Activated CD8-positive, alpha-beta T cell treated with anti-CD3 and anti-CD28 coated beads for 36 hours (primary cell): ENCODE data around the gene CDH13. TPM values are rescaled to one million over a fixed set of nuclear protein-coding genes. Genes with fewer than 3 reads are reported as not detected.

Source experiments
- ATAC-seq: fragments of 200-7000 bp; cut with Tn5 transposase; one replicate; pipeline ENCODE4 v1.10.0; 2021; ENCODE audit warnings: mild to moderate bottlenecking, moderate library complexity
- CTCF ChIA-PET: fragments of 350-600 bp; sonication (Branson Sonifier 250); formaldehyde crosslinking; loops from one replicate; lab custom pipeline; 2021; ENCODE audit warnings: antibody characterized with exemption; lab: Charles Lee
- POLR2A ChIA-PET: fragments of 350-600 bp; sonication (Branson Sonifier 250); formaldehyde crosslinking; loops from one replicate; lab custom pipeline; 2021; ENCODE audit warnings: antibody characterized with exemption; lab: Charles Lee
- DNase-seq: peaks from one replicate; pipeline ENCODE4 v3.0.0-alpha.2; 2020
- H3K27ac Mint-ChIP-seq: one replicate; pipeline ENCODE4 v1.8.0; 2021; ENCODE audit warnings: mild to moderate bottlenecking, mixed read lengths
- H3K27me3 Mint-ChIP-seq: one replicate; pipeline ENCODE4 v1.8.0; 2021; ENCODE audit warnings: mixed read lengths
- H3K36me3 Mint-ChIP-seq: one replicate; pipeline ENCODE4 v1.8.0; 2021; ENCODE audit warnings: low read depth, mixed read lengths
- H3K4me1 Mint-ChIP-seq: one replicate; pipeline ENCODE4 v1.8.0; 2021; ENCODE audit warnings: low read depth, mixed read lengths
- H3K4me3 Mint-ChIP-seq: one replicate; pipeline ENCODE4 v1.8.0; 2021; ENCODE audit warnings: mild to moderate bottlenecking, moderate library complexity, mixed read lengths
- H3K9me3 Mint-ChIP-seq: one replicate; pipeline ENCODE4 v1.8.0; 2021; ENCODE audit warnings: mixed read lengths
- intact Hi-C: fragments of 100-400 bp; cut with micrococcal nuclease; formaldehyde crosslinking; loops from one replicate; pipeline ENCODE4 v1.10.0; 2022
- total RNA-seq, 2 experiments: library from RNA; stranded (reverse); gene quantifications; one replicate each; pipeline ENCODE4 v1.2.3, GENCODE V29; 2021
- TF ChIP-seq, protein P1 (sequence below): fragments of 200-600 bp; IDR thresholded peaks from one replicate; pipeline ENCODE4 v1.8.0; 2022; ENCODE audit warnings: antibody characterized with exemption, mild to moderate bottlenecking

CDH13 gene
- total RNA-seq, 2 experiments from 2014 or later, result not detected

DNA sequence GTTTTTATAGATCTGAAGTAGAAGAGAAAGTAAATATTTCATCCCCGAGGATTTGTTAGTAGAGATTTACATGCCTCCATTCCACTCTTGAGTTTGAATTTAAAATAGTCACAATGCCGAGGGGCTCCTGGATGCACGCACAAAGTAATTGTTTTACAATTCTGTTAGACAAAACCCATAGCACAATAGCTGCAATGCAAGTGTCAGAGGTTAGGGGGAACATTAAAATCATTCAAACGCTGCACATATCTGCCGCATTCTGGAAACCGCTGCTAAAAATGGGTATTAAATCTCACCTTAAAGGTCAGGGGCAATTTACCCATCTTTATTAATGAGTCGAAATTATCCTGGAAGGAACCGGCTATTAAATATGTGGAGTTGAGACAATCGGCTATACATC is 652.5 kb downstream of the CDH13 start:
- intact Hi-C loops, result no loop called here
- POLR2A ChIA-PET, result no interaction called here
- no peak for ATAC-seq

DNA sequence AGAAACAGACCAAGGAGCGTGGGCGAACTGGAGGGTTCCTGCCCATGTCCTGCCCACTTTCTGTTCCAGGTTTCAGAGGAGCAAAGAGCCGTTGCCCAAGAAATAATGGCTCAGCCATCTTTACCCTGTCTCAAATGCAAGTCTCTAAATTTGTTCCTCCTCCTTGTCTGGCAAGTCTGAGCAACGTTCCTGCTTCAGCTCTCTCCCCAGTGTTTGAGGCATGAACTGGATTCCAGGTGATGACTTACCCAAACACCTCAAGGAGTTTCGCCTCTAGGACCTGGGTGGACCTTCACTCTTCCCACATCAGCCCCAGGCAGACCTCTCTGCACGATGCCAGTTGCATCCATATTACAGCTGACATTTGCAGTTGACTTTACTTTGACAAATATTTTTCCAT is 659.2 kb downstream of the CDH13 start:
- CTCF ChIA-PET, result no interaction called here
- DNase-seq, result no peak
- Mint-ChIP-seq H3K36me3 (no peaks in the 10 kb centered on the region), H3K4me3 (no peak overlapping the region), H3K4me1 (no peaks in the 10 kb centered on the region), H3K27ac (no peak overlapping the region), H3K27me3 (peaks cover 2% of the 10 kb centered on the region), H3K9me3 (no peaks in the 10 kb centered on the region)
- intact Hi-C loops, result no loop called here
- ATAC-seq, result no peak
- POLR2A ChIA-PET, result interaction anchor here (0.6 kb wide), 1 partner anchor 11 kb away, joined by 3 read pairs; no protein-coding TSS in a partner anchor
- TF ChIP-seq, protein P1, sequence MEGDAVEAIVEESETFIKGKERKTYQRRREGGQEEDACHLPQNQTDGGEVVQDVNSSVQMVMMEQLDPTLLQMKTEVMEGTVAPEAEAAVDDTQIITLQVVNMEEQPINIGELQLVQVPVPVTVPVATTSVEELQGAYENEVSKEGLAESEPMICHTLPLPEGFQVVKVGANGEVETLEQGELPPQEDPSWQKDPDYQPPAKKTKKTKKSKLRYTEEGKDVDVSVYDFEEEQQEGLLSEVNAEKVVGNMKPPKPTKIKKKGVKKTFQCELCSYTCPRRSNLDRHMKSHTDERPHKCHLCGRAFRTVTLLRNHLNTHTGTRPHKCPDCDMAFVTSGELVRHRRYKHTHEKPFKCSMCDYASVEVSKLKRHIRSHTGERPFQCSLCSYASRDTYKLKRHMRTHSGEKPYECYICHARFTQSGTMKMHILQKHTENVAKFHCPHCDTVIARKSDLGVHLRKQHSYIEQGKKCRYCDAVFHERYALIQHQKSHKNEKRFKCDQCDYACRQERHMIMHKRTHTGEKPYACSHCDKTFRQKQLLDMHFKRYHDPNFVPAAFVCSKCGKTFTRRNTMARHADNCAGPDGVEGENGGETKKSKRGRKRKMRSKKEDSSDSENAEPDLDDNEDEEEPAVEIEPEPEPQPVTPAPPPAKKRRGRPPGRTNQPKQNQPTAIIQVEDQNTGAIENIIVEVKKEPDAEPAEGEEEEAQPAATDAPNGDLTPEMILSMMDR, result no peak

More for the DNA sequence above, 652.5 kb downstream of the CDH13 start:
- Mint-ChIP-seq H3K36me3 (no peaks in the 10 kb centered on the region), H3K27me3 (peaks cover 2% of the 10 kb centered on the region), H3K9me3 (no peaks in the 10 kb centered on the region), H3K27ac (no peak overlapping the region), H3K4me3 (no peak overlapping the region), H3K4me1 (no peaks in the 10 kb centered on the region)
- no peak for DNase-seq
- TF ChIP-seq, protein P1, result no peak
- CTCF ChIA-PET, result interaction anchor here (1.2 kb wide), 1 partner anchor 10 kb away, joined by 3 read pairs; no protein-coding TSS in a partner anchor

DNA sequence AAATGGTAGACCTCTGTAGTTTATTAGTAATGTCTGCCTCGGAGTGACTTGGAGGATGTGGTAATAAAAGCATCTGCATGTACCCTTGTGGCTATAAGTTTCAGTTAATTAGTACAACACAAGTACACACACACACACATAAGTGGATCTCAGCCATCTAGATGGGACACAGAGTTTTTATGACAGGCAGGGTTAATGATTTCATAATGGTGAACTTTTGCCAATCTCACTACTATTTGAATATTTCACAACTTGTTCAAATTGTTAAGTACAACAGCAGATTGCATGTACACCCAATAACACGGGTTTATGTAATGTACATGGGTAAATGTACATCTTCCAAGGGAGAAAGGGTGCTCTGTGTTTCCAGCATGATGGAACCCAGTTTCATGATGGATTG is 669.7 kb downstream of the CDH13 start:
- no peaks in the 10 kb centered on the region for H3K4me1 Mint-ChIP-seq
- peaks cover 5% of the 10 kb centered on the region for H3K27me3 Mint-ChIP-seq
- TF ChIP-seq, protein P1, result no peak
- POLR2A ChIA-PET, result no interaction called here
- no peak overlapping the region for H3K27ac Mint-ChIP-seq
- intact Hi-C loops, result no loop called here
- no peaks in the 10 kb centered on the region for H3K9me3 Mint-ChIP-seq
- ATAC-seq (no peak), DNase-seq (no peak)
- no peak overlapping the region for H3K4me3 Mint-ChIP-seq
- no peaks in the 10 kb centered on the region for H3K36me3 Mint-ChIP-seq
- CTCF ChIA-PET, result no interaction called here

DNA sequence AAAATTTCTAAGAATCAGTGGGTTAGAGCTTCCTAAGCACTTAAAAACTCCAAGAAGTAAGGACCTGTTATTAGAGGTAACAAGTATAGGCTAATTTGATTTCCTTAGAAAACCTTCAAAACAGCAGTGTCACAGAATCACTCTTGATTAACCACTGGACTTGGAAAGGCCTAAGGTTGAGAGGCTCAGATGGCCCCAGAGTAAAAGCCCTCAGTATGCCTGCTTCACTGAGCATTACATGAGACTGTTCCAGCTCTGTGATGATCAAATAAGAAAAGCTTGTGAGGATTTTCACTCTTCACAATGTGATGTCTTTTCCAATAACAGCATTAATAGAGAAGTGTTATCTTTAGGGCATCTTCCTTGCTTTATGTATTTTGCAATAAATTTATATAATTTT is 671.8 kb downstream of the CDH13 start:
- H3K27me3 Mint-ChIP-seq, result peaks cover 4% of the 10 kb centered on the region
- intact Hi-C loops, result no loop called here
- TF ChIP-seq, protein P1, result no peak
- H3K27ac Mint-ChIP-seq, result no peak overlapping the region
- H3K4me1 Mint-ChIP-seq, result no peaks in the 10 kb centered on the region
- ATAC-seq (no peak), DNase-seq (no peak)
- ChIA-PET CTCF (no interaction called here), POLR2A (no interaction called here)
- H3K36me3 Mint-ChIP-seq, result no peaks in the 10 kb centered on the region
- no peak overlapping the region for H3K4me3 Mint-ChIP-seq
- no peaks in the 10 kb centered on the region for H3K9me3 Mint-ChIP-seq

DNA sequence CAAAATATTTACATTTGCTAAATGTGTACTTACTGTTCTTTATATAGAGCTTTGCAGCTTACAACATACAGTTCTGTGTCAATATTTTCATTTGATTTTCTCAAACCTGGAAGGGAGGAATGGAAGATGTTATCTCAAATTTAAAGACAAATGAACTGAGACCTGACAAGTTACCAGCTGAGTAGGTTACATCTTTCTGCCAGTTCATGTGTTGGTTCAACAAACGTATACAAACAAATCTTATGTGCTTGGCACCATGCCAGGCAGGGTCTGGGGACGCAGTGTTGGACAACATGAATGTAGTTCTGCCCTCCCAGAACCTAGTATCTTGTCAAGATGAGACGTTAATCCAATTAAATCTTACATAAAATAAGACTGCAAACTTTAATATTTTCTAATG is 673.6 kb downstream of the CDH13 start:
- DNase-seq (no peak), ATAC-seq (no peak)
- H3K9me3 Mint-ChIP-seq, result no peaks in the 10 kb centered on the region
- TF ChIP-seq, protein P1, result no peak
- CTCF ChIA-PET, result no interaction called here
- intact Hi-C loops, result no loop called here
- POLR2A ChIA-PET, result no interaction called here
- no peaks in the 10 kb centered on the region for H3K36me3 Mint-ChIP-seq
- no peak overlapping the region for H3K4me3 Mint-ChIP-seq
- H3K4me1 Mint-ChIP-seq, result no peaks in the 10 kb centered on the region
- H3K27me3 Mint-ChIP-seq, result peaks cover 5% of the 10 kb centered on the region
- no peak overlapping the region for H3K27ac Mint-ChIP-seq
